Kidney (tissue), 14 donors: Measurements from ENCODE around the gene UBE2U. TPM values are rescaled to one million over a fixed set of nuclear protein-coding genes. Genes with fewer than 3 reads are reported as not detected.

ENCODE experiments used
- DNase-seq, 5 donors: peaks; one replicate each; pipeline ENCODE4 v3.0.0-alpha.2; 2013 to 2020
- FAIRE-seq: peaks from 2 replicates; lab custom pipeline; 2012; peaks lifted over from hg19 to GRCh38; lab: Jason Lieb, UNC
- H3K27ac ChIP-seq, 2 donors: one replicate each; pipeline ENCODE4 v1.7.0; 2013; ENCODE audit warnings: low read depth in 2 of 2, low read length in 2 of 2, inconsistent platforms in 1 of 2
- H3K27me3 ChIP-seq: one replicate; pipeline ENCODE4 v1.7.1; 2013; ENCODE audit warnings: low read length, inconsistent platforms; ENCODE audit not compliant: control insufficient read depth, insufficient read depth
- H3K36me3 ChIP-seq, 3 donors: one replicate each; pipeline versions ENCODE4 v1.7.0 to v1.7.1; 2013; ENCODE audit warnings: low read length in 3 of 3, control low read depth in 1 of 3, inconsistent platforms in 1 of 3; ENCODE audit not compliant: insufficient read depth in 3 of 3, control insufficient read depth in 2 of 3
- H3K4me1 ChIP-seq, 3 donors: one replicate each; pipeline versions ENCODE4 v1.7.0 to v1.7.1; 2013; ENCODE audit warnings: low read length in 3 of 3, inconsistent platforms in 1 of 3, low read depth in 1 of 3; ENCODE audit not compliant: control insufficient read depth in 2 of 3, insufficient read depth in 2 of 3
- H3K4me3 ChIP-seq, 3 donors: one replicate each; pipeline versions ENCODE4 v1.7.0 to v1.8.1; 2013; ENCODE audit warnings: low read length in 3 of 3, control low read depth in 1 of 3, inconsistent platforms in 1 of 3
- H3K9ac ChIP-seq, 3 donors: one replicate each; pipeline versions ENCODE4 v1.7.0 to v1.7.1; 2013; ENCODE audit warnings: low read length in 3 of 3, control low read depth in 1 of 3, inconsistent platforms in 1 of 3
- H3K9me3 ChIP-seq, 3 donors: one replicate each; pipeline versions ENCODE4 v1.7.0 to v1.7.1; 2013; ENCODE audit warnings: low read length in 3 of 3, control low read depth in 1 of 3, inconsistent platforms in 1 of 3; ENCODE audit not compliant: control insufficient read depth in 2 of 3, insufficient read depth in 1 of 3
- CTCF ChIP-seq: IDR thresholded peaks from 3 replicates; pipeline ENCODE4 v1.5.1; 2012; ENCODE audit warnings: mild to moderate bottlenecking, moderate library complexity, borderline replicate concordance; ENCODE audit not compliant: insufficient read depth; ENCODE audit errors: extremely low read depth
- intact Hi-C: fragments of 100-400 bp; cut with DNase I; formaldehyde crosslinking; loops from one replicate; pipeline ENCODE4 v1.11.1; 2022
- polyA plus RNA-seq: library from polyadenylated mRNA; stranded (reverse); fragments of 350-450 nt; fragmentation: Illumina TruSeq; extraction: RNeasy Lipid Tissue Mini Kit (QIAGEN cat#74804); gene quantifications from one replicate; pipeline ENCODE4 v1.2.3, GENCODE V29; 2014; ENCODE audit warnings: low read depth, low replicate concordance; ENCODE audit not compliant: insufficient read depth
- total RNA-seq: library from RNA; stranded (reverse); fragmentation: NEBNext Ultra II Directional; extraction: Animal tissue kit (Norgen Biotek cat#: 25700); gene quantifications from one replicate; pipeline ENCODE4 v1.2.1, GENCODE V29; 2021
- donor health status: control.
- donor health status: control.
- donor health status: control.
- donor health status: control.
- donor health status: control.
- donor health status: DM: yes; HTN: yes; CAD: no.
- donor health status: Normal renal cell carcinoma (clear cell type).

The UBE2U gene
- total and polyA plus RNA-seq, 2 donors from 2014 or later = not detected

DNA sequence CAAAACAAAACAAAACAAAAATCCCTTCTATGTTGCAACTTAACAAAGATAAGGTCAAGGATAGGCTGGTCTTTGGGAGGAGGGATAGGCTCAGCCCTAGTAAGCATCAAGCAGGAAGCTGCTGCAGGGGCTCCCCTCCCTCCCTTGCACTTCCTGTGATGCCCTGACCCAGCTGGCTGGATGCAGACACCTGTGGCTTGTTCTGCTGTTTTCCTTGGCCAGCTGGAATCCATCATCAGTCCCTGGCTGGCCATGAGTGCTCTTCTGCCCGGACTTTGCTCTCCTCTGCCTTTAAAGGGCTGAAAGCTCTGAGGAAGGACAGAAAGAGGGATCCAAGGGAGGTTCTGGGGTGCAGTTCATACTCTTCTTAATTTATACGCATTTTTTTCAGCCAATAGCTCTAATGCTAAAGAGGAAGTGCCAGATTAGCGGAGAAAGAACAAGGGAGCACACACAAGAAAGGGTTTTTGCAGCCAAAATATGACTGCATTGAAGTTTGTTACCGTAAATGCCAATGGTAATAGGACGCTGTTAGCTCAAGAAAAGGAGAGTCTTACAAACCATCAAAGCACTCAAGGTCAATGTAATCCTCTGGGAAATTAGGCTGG lies 19.9 kb upstream of the UBE2U start:
- FAIRE-seq (no peak), DNase-seq (peak in 4 of 5 donors; percentile 73 to 87 (median 83))
- H3K4me1 ChIP-seq = peaks cover 0 to 7% (median 5%) of the 10 kb centered on the region in 3 donors
- H3K36me3 ChIP-seq = no peaks in the 10 kb centered on the region
- TF ChIP-seq CTCF = no peak
- H3K9me3 ChIP-seq = no peaks in the 10 kb centered on the region
- H3K9ac ChIP-seq = no peak overlapping the region
- H3K27me3 ChIP-seq = no peaks in the 10 kb centered on the region
- intact Hi-C loops = no loop called here
- H3K27ac ChIP-seq = no peak overlapping the region
- no peak overlapping the region for H3K4me3 ChIP-seq

DNA sequence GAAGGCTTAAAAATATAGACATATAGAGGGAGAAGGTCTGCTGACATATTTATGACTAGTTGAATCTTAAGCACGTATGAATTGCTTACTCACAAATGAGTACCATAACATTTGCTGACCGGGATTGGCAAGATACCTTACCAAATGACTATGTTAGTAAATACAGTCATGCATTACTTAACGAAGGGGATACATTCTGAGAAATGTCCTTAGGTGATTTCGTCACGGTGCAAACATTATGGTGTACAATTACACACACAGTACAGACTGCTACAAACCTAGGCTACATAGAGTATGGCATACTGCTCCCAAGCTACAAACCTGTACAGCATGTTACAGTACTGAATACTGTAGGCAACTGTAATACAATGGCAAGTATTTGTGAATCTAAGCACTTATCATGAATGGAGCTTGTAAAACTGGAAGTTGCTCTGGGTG lies 19.4 kb upstream of the UBE2U start:
- Histone ChIP-seq H3K4me3 (no peak overlapping the region), H3K27ac (no peak overlapping the region), H3K36me3 (no peaks in the 10 kb centered on the region), H3K27me3 (no peaks in the 10 kb centered on the region), H3K9ac (no peak overlapping the region), H3K4me1 (peaks cover 0 to 7% (median 5%) of the 10 kb centered on the region in 3 donors), H3K9me3 (no peaks in the 10 kb centered on the region)
- intact Hi-C loops = no loop called here
- FAIRE-seq (no peak), DNase-seq (peak in 2 of 5 donors; percentile 60 to 77)
- TF ChIP-seq CTCF = no peak

DNA sequence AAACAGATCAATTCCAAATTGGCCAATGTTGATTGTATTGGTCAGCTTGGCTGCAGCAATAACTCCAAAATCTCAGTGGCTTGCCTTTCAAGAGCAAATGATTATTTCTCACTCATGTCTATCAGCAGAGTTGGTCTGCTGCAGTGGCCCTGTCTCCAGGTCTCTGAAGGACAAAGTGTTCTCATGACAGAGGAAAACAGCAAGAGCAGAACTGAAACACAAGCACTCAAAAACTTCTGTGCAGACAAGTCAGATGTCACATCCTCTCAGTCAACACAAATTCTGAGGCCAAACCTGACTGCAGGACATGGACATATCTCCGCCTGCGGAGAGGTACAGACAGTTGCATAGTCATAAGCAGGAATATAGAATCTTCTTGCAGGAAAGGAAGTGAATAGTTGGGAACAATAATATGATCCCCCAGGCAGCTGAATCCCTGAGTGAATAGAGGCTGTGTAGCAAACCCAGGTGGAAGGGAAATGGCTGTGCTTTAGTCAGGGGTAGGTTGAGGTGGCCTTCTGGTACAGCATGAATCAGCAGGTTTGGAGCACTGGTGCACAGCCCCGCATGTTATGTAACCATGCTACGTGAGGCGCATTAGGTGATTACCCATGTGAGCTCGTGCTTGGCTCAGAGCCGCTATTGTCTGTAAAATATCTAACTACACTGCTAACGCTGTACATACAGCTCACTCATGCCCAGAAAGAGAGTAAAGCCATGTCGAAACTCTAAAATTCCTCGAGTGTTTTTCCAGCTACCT lies 17.1 kb upstream of the UBE2U start:
- H3K9me3 ChIP-seq = no peaks in the 10 kb centered on the region
- H3K27ac ChIP-seq = no peak overlapping the region
- peak in 2 of 5 donors; percentile 22 to 85 for DNase-seq
- no peak for FAIRE-seq
- H3K4me1 ChIP-seq = peaks cover 0 to 7% (median 5%) of the 10 kb centered on the region in 3 donors
- no peak overlapping the region for H3K9ac ChIP-seq
- intact Hi-C loops = no loop called here
- H3K4me3 ChIP-seq = no peak overlapping the region
- no peaks in the 10 kb centered on the region for H3K27me3 ChIP-seq
- no peaks in the 10 kb centered on the region for H3K36me3 ChIP-seq
- TF ChIP-seq CTCF = no peak
